Activated T-cell treated with anti-CD3 and anti-CD28 coated beads, Interleukin-2, amount 50 U/mL, for 24 hours (primary cell): ENCODE results near the gene MBD5.

ENCODE experiments used
- DNase-seq: peaks from one replicate; pipeline ENCODE4 v3.0.0-alpha.2; 2020
- H3K27ac Mint-ChIP-seq: 2 replicates; pipeline ENCODE4 v1.8.0; 2020; ENCODE audit warnings: mild to moderate bottlenecking, mixed read lengths
- H3K27me3 Mint-ChIP-seq: 2 replicates; pipeline ENCODE4 v1.8.0; 2020; ENCODE audit warnings: mixed read lengths
- H3K36me3 Mint-ChIP-seq: 2 replicates; pipeline ENCODE4 v1.8.0; 2020; ENCODE audit warnings: low read depth, mixed read lengths
- H3K4me1 Mint-ChIP-seq: 2 replicates; pipeline ENCODE4 v1.8.0; 2020; ENCODE audit warnings: low read depth, mixed read lengths
- H3K4me3 Mint-ChIP-seq: 2 replicates; pipeline ENCODE4 v1.8.0; 2020; ENCODE audit warnings: mild to moderate bottlenecking, moderate library complexity, mixed read lengths
- H3K9me3 Mint-ChIP-seq: 2 replicates; pipeline ENCODE4 v1.8.0; 2020; ENCODE audit warnings: mixed read lengths

Gene MBD5

DNA sequence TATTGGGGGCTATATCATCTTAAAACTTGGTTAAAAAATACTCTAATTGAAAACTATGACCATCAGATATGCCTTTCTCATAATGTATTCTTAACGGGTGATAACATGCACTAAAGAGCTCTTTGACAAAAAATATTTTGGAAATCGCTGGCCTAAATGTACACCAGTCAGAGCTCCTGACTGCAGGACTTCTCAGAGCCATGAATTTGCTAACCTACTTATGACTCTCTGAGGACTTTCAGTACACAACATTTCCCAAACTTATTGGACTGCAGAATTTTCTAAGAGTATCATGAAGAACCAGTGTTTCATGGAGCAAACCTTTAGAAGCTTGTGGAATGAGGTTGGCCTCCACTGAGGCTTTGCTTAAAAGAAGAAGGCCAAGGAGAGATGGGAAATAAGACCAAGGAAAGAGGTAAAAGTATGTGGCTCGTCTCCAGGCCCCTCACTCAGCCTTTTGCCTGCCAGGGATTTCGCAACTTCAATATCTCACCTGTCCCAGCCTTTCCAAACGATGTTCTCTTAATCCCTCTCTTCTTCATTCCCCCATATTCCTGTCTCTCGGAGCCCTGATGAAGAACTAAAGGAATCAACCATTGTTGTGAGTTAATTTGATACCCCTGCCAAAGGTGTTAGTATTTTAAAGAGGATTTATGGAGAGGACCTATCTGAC, 534.9 kb downstream of the MBD5 start:
- no peak overlapping the region for H3K4me3 Mint-ChIP-seq

GRCh38 chr2:148557844-148558436, 537.0 kb downstream of the MBD5 start:
- no peaks in the 10 kb centered on the region for H3K4me1 Mint-ChIP-seq
- H3K9me3 Mint-ChIP-seq, result no peaks in the 10 kb centered on the region
- H3K4me3 Mint-ChIP-seq, result no peak overlapping the region
- no peak overlapping the region for H3K27ac Mint-ChIP-seq
- no peaks in the 10 kb centered on the region for H3K36me3 Mint-ChIP-seq
- H3K27me3 Mint-ChIP-seq, result no peaks in the 10 kb centered on the region
- DNase-seq, result no peak

More for the DNA sequence above, 534.9 kb downstream of the MBD5 start:
- Mint-ChIP-seq H3K27me3 (no peaks in the 10 kb centered on the region), H3K4me1 (peaks cover 4% of the 10 kb centered on the region), H3K36me3 (no peaks in the 10 kb centered on the region), H3K27ac (no peak overlapping the region), H3K9me3 (no peaks in the 10 kb centered on the region)
- no peak for DNase-seq

GRCh38 chr2:148560496-148560895, 539.6 kb downstream of the MBD5 start:
- H3K36me3 Mint-ChIP-seq, result no peaks in the 10 kb centered on the region
- H3K4me3 Mint-ChIP-seq, result no peak overlapping the region
- no peak overlapping the region for H3K27ac Mint-ChIP-seq
- no peaks in the 10 kb centered on the region for H3K27me3 Mint-ChIP-seq
- H3K9me3 Mint-ChIP-seq, result no peaks in the 10 kb centered on the region
- DNase-seq, result no peak
- H3K4me1 Mint-ChIP-seq, result no peaks in the 10 kb centered on the region

DNA sequence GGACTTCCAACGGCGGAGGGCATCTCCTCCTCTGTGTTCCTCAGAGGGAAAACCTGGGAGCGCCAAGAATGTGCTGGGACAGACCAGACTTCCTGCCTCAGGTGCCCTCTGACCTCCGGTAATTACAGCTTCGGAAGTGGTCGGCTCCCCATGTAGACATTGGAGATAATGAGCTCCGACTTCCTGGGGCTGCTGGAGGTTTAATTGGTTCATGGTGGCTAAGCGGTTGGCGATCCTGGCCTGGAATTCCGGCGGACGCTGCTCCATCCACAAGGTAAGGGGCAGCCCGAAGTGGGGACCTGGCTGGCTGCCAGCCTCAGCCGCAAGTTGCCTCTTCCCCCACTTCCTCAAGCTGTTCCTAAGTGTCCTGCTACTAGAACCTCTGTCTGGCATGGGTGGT, 540.5 kb downstream of the MBD5 start:
- DNase-seq, result no peak
- Mint-ChIP-seq H3K36me3 (no peaks in the 10 kb centered on the region), H3K4me1 (no peaks in the 10 kb centered on the region), H3K4me3 (no peak overlapping the region), H3K9me3 (no peaks in the 10 kb centered on the region), H3K27me3 (no peaks in the 10 kb centered on the region), H3K27ac (no peak overlapping the region)

DNA sequence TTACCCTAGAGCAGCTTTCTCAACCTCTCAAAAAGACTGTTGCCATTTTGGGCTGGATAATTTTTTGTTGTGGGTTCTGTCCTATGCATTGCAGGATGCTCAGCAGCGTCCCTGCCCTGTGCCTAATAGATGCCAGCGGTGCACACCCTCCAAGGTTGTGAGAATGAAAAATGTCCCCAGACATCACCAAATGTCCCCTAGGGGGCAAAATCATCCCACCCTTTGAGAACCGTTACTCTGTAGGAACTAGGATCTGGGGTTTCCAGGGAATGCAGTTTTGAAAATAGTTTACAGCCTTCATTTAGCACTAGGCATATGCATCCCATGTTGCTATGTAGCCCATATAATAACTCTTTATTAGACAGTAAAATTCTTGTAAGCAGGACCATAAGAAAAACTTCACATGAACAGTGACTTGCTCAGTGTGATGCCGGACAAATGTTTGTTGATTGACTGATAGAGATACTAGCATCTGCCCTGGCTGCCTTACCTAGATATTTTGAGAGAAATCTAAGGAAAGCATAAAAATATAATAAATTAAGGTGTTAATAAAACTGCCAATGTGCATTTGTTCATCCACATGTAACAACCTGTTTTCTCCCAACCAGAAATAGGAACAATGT, 544.5 kb downstream of the MBD5 start:
- Mint-ChIP-seq H3K4me1 (peaks cover 22% of the 10 kb centered on the region), H3K27me3 (no peaks in the 10 kb centered on the region), H3K9me3 (no peaks in the 10 kb centered on the region), H3K4me3 (no peak overlapping the region), H3K36me3 (no peaks in the 10 kb centered on the region), H3K27ac (no peak overlapping the region)
- no peak for DNase-seq
